ENCODE measurements around the gene KCNA4.
"Not testable (repeated sequence)": the region's sequence is repeated elsewhere in the genome, so short reads cannot be mapped to it uniquely, and the experiment has no call there.

Gene KCNA4

DNA sequence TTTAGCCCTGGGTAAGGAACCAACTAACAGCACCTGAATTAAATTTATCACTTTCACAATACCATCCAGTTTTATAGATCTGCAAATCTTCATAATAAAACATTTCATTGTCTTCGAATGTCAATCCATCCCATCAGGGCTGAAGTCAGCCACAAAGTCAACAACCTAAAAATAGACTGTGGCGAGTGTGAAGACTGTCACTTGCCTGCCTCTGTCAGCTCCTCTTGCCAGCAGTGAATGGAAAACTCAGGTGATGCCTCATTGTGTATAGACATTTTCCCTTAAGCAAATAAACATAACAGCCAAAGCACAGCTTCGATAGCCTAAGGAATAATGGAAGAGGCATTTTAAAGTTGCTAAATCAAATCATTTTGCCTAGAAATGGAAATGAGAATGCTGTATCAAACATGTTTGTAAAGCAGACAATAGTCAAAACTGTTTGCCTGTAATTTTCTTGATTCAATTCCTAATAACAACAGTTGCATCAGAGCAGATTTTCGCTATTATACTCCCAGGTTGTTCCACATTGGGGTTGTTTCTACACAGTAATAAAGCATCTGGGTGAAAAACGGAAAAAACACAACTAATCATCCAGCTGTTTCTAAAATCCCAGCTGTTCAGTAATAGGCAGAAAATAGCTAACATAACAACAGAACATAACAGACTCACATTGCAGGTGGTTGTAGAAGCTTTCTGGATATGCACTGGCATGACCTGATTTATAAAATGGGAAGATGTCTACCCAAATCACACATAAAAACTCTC, 15.7 kb downstream of the KCNA4 start:
- DNase-seq (ENCODE audit: low read depth in 2 of 2): no peak

DNA sequence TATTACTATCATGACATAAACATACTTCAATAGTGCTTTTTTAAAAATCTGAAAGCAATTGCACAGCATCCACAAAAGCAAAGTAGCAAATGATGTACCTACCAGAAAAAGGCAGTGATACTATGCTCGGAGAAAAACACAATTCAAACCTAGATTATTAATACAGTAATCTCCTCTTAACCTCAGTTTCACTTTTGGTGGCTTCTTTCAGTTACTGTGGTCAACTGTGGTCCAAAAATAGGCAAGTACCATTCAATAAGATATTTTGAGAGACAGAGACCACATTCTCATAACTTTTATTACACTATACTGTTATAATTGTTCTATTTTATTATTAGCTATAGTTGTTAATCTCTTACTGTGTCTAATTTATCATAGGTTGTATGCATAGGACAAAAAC, 20.8 kb downstream of the KCNA4 start:
- DNase-seq (ENCODE audit: low read depth in 2 of 2): no peak

DNA sequence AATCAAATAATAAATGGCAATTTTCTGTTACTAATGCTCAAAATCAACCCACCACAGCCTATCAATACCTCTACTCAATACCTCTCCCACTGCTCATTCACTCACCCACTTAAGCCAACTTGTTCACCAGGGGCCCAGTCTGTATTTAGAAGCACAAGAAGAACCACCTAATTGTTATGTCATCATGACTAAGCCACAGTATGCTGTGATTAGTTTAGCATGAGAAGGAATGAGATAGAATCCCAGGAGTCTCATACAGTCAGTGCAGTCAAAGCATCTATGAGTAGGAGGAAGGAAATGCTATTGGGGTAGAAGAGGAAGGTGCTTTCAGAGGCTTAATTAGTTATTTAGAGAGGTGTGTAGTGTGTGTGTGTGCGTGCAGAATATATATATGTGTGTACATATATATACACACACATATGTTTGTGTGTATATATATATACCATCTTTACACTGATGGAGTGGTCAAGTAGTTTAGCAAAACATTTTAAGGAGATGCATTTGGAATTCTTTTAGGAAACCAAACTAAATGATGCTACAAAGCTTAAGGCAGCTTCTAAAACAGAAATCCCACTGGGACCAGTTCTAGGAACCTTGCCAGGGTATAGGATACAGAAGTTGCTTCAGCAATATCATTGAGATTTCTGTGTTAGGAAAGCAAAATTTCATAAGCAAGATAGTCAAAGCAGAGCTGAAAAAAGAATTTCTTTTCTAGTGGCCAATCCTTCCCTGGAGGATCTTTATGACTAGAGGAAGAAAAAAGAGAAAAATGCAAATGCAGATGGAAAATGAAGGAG, 27.5 kb downstream of the KCNA4 start:
- no peak for DNase-seq (ENCODE audit: low read depth in 2 of 2)

- DNase-seq (ENCODE audit: low read depth in 2 of 2): no peak
Measured at GRCh38 chr11:29985248-29985647, 31.6 kb downstream of the KCNA4 start.

GRCh38 chr11:29984544-29984943, 32.3 kb downstream of the KCNA4 start:
- no peak for DNase-seq (ENCODE audit: low read depth in 2 of 2)

DNA sequence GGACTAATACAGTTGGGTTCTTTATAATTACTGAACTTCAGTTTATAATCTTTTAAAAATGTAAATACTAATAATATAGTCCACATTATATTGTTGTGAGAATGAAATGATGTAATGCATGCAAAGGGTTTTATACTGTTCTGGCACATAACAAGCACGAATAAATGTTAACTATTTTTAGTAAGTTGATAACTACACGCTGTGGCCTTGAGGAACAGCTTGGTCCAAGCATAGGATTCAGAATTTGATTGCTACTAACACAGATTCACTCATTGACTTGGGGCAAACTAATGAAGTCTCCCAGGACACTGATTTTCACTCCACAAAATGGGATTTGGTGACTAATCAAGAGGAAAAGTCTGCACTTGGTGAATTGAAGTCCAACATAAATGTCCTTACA, 38.3 kb downstream of the KCNA4 start:
- DNase-seq (ENCODE audit: low read depth in 2 of 2): no peak

GRCh38 chr11:29975580-29975979, 41.2 kb downstream of the KCNA4 start:
- DNase-seq (ENCODE audit: low read depth in 2 of 2): not testable (repeated sequence)

- no peak for DNase-seq (ENCODE audit: low read depth in 2 of 2)
Measured at GRCh38 chr11:29963796-29964195, 53.0 kb downstream of the KCNA4 start.

- DNase-seq (ENCODE audit: low read depth in 2 of 2): no peak
Measured at GRCh38 chr11:29963036-29963435, 53.8 kb downstream of the KCNA4 start.

- DNase-seq (ENCODE audit: low read depth in 2 of 2): no peak
Measured at GRCh38 chr11:29962243-29962642, 54.6 kb downstream of the KCNA4 start.

Measured in stimulated activated CD8-positive, alpha-beta memory T cell treated with anti-CD3 and anti-CD28 coated beads, Interleukin-7, amount 100 ng/mL, for 1 hour (primary cell).